ENCODE measurements around the gene TESMIN. TPM values are rescaled to one million over a fixed set of nuclear protein-coding genes. Genes with fewer than 3 reads are reported as not detected.

The TESMIN gene, protein sequence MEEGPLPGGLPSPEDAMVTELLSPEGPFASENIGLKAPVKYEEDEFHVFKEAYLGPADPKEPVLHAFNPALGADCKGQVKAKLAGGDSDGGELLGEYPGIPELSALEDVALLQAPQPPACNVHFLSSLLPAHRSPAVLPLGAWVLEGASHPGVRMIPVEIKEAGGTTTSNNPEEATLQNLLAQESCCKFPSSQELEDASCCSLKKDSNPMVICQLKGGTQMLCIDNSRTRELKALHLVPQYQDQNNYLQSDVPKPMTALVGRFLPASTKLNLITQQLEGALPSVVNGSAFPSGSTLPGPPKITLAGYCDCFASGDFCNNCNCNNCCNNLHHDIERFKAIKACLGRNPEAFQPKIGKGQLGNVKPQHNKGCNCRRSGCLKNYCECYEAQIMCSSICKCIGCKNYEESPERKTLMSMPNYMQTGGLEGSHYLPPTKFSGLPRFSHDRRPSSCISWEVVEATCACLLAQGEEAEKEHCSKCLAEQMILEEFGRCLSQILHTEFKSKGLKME
- 7.4 and 8.1 TPM in 2 replicates for total RNA-seq (ENCODE audit: low replicate concordance)

DNA sequence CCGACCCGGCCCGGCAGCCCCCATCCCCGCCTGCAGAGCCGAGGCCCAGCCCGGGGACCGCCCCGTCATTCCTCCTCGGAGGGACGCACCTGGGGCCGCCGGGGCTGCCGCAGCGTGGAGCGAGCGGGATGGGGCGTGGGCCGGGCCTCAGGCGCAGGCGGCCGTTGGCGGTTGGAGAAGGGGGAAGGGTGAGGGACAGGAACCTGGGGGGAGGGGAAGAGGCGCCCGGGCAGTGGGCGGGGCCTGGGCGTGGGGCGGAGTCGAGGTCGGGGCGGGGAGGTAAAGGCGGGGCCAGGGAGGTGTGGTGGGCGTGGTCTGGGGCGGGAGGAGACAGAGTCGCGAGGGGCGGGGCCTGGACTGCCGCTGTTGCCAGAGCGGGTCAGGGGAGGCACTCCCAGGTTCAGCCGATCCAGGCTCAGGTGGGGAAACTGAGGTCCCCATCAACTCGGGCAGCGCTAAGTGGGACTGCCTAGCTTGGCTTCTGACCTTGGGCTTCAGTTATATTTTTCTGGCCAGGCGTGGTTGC lies at the start of gene TESMIN:
Gene TESMIN (minus strand): TSS at position 190 of the 526 bp plus-strand sequence. CDS start 860 bp downstream, outside the sequence.
- TF ChIP-seq EZH2phosphoT487 (IDR thresholded peaks at IDR 0.05) (no peak), EZH2 (IDR thresholded peaks at IDR 0.05) (no peak)
- TF ChIP-seq, protein P1, sequence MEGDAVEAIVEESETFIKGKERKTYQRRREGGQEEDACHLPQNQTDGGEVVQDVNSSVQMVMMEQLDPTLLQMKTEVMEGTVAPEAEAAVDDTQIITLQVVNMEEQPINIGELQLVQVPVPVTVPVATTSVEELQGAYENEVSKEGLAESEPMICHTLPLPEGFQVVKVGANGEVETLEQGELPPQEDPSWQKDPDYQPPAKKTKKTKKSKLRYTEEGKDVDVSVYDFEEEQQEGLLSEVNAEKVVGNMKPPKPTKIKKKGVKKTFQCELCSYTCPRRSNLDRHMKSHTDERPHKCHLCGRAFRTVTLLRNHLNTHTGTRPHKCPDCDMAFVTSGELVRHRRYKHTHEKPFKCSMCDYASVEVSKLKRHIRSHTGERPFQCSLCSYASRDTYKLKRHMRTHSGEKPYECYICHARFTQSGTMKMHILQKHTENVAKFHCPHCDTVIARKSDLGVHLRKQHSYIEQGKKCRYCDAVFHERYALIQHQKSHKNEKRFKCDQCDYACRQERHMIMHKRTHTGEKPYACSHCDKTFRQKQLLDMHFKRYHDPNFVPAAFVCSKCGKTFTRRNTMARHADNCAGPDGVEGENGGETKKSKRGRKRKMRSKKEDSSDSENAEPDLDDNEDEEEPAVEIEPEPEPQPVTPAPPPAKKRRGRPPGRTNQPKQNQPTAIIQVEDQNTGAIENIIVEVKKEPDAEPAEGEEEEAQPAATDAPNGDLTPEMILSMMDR (IDR thresholded peaks at IDR 0.05) = no peak
- peaks cover 31% of the 10 kb centered on the region for H3K4me1 Mint-ChIP-seq
- peaks cover 16% of the 10 kb centered on the region for H3K4me1 ChIP-seq
- H3K79me2 ChIP-seq (ENCODE audit: low read depth) = no peaks in the 10 kb centered on the region
- H3K27ac Mint-ChIP-seq = no peak within 1 kb of the TSS
- no peaks in the 10 kb centered on the region for H3K9me3 ChIP-seq (ENCODE audit: low read depth)
- peak within 1 kb of the TSS; percentile 86 for H3K4me2 ChIP-seq
- H3K9ac ChIP-seq = no peak within 1 kb of the TSS
- DNase-seq (ENCODE audit: low spot score) = peak; percentile 94
- H3K9me3 Mint-ChIP-seq = no peaks in the 10 kb centered on the region
- peaks cover 16% of the 10 kb centered on the region for H3K27me3 ChIP-seq
- H3K4me3 Mint-ChIP-seq = peak within 1 kb of the TSS; percentile 74
- peaks cover 12% of the 10 kb centered on the region for H3K27me3 Mint-ChIP-seq (ENCODE audit: insufficient read depth, low read depth)
- H3K4me3 ChIP-seq = peak within 1 kb of the TSS; percentile 65
- peaks cover 29% of the 10 kb centered on the region for H3F3A ChIP-seq (ENCODE audit: low read depth)
- peaks cover 6% of the 10 kb centered on the region for H3K36me3 Mint-ChIP-seq
- H2AFZ ChIP-seq (replicated peaks) = peak within 1 kb of the TSS; percentile 93
- H4K20me1 ChIP-seq (ENCODE audit: low read depth) = no peaks in the 10 kb centered on the region
- no peaks in the 10 kb centered on the region for H3K36me3 ChIP-seq
- H3K27ac ChIP-seq = no peak within 1 kb of the TSS

DNA sequence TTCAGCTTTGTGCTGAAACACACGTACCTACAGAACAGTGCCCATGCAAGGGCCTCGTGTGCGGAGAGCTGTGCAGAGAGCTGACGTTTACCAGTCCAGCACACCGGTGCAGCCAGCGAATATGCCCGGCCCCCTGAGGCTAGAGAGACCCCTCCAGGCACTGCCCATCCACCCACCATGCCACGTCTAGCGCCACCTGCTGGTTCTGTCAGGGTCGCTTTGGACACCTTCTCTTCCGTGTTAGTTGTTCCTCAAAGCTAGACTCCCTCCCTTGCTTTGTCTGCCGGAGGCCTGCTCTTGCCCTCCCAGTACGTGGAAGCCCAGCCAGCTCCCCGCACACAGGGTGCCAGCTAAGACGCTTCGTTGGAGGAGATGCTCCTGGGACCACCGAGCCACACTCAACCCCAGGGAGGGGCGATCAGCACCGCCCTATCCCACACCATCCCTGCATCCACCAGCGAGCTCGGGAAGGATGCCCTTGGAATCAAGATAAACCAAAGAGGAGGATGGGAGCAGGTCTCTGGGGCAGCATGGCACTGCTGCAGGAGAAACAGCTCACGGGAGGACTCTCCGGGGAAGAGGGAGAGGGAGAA lies 47.0 kb upstream of the TESMIN start:
- no peaks in the 10 kb centered on the region for H4K20me1 ChIP-seq (ENCODE audit: low read depth)
- H3K36me3 ChIP-seq = no peaks in the 10 kb centered on the region
- Mint-ChIP-seq H3K4me1 (peaks cover 3% of the 10 kb centered on the region), H3K9me3 (no peaks in the 10 kb centered on the region), H3K27ac (no peak overlapping the region), H3K36me3 (no peaks in the 10 kb centered on the region), H3K27me3 (ENCODE audit: insufficient read depth, low read depth) (peaks cover 10% of the 10 kb centered on the region), H3K4me3 (no peak overlapping the region)
- TF ChIP-seq EZH2 (IDR thresholded peaks at IDR 0.05) (no peak), EZH2phosphoT487 (IDR thresholded peaks at IDR 0.05) (no peak)
- TF ChIP-seq, protein P1 (IDR thresholded peaks at IDR 0.05) = peak; percentile 84
- no peak overlapping the region for H3K27ac ChIP-seq
- H2AFZ ChIP-seq (replicated peaks) = peak overlapping the region; percentile 99
- H3F3A ChIP-seq (ENCODE audit: low read depth) = no peaks in the 10 kb centered on the region
- no peak overlapping the region for H3K9ac ChIP-seq
- peak overlapping the region; percentile 42 for H3K4me2 ChIP-seq
- H3K9me3 ChIP-seq (ENCODE audit: low read depth) = no peaks in the 10 kb centered on the region
- DNase-seq (ENCODE audit: low spot score) = peak; percentile 83
- H3K79me2 ChIP-seq (ENCODE audit: low read depth) = no peaks in the 10 kb centered on the region
- H3K4me1 ChIP-seq = no peaks in the 10 kb centered on the region
- no peaks in the 10 kb centered on the region for H3K27me3 ChIP-seq
- H3K4me3 ChIP-seq = no peak overlapping the region

DNA sequence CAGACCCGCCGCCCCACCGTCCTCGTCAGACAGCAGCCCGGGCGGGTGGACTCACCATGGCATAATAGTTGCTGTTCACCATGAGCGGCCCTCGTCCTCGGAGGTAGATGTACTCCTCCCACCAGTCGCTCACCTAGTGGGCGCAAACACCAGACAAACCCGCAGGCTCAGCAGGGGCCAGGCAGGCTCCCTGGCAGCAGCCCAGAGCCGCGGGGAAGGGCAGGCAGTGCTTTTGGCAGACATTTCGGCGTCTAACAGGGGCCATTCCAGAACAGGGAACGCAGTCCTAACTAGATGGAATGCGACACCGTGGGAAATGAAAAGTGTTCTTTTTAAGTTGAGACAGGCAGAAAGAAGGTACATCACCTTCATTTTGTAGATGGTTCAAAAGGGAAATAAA lies 45.5 kb upstream of the TESMIN start:
- Histone ChIP-seq H3K9ac (no peak overlapping the region), H3K27me3 (no peaks in the 10 kb centered on the region), H3K4me1 (no peaks in the 10 kb centered on the region), H4K20me1 (ENCODE audit: low read depth) (no peaks in the 10 kb centered on the region), H3K4me3 (no peak overlapping the region), H3F3A (ENCODE audit: low read depth) (no peaks in the 10 kb centered on the region), H3K9me3 (ENCODE audit: low read depth) (no peaks in the 10 kb centered on the region), H2AFZ (replicated peaks) (peak overlapping the region; percentile 42), H3K79me2 (ENCODE audit: low read depth) (no peaks in the 10 kb centered on the region), H3K4me2 (no peak overlapping the region), H3K27ac (no peak overlapping the region), H3K36me3 (no peaks in the 10 kb centered on the region)
- Mint-ChIP-seq H3K36me3 (no peaks in the 10 kb centered on the region), H3K27ac (no peak overlapping the region), H3K4me1 (peaks cover 3% of the 10 kb centered on the region), H3K27me3 (ENCODE audit: insufficient read depth, low read depth) (peaks cover 10% of the 10 kb centered on the region), H3K9me3 (no peaks in the 10 kb centered on the region), H3K4me3 (no peak overlapping the region)
- TF ChIP-seq, protein P1 (IDR thresholded peaks at IDR 0.05) = no peak
- TF ChIP-seq EZH2phosphoT487 (IDR thresholded peaks at IDR 0.05) = no peak
- TF ChIP-seq EZH2 (IDR thresholded peaks at IDR 0.05) = no peak
- no peak for DNase-seq (ENCODE audit: low spot score)
